ENCODE measurements around the gene DDX47. TPM values are rescaled to one million over a fixed set of nuclear protein-coding genes. Genes with fewer than 3 reads are reported as not detected.

Gene DDX47
- total and polyA plus RNA-seq, 9 of the 15 experiments (the other 6 are each of a cell fraction or from before 2014, with no cell fraction given) = 39.4 to 186 (median 64.4) TPM

DNA sequence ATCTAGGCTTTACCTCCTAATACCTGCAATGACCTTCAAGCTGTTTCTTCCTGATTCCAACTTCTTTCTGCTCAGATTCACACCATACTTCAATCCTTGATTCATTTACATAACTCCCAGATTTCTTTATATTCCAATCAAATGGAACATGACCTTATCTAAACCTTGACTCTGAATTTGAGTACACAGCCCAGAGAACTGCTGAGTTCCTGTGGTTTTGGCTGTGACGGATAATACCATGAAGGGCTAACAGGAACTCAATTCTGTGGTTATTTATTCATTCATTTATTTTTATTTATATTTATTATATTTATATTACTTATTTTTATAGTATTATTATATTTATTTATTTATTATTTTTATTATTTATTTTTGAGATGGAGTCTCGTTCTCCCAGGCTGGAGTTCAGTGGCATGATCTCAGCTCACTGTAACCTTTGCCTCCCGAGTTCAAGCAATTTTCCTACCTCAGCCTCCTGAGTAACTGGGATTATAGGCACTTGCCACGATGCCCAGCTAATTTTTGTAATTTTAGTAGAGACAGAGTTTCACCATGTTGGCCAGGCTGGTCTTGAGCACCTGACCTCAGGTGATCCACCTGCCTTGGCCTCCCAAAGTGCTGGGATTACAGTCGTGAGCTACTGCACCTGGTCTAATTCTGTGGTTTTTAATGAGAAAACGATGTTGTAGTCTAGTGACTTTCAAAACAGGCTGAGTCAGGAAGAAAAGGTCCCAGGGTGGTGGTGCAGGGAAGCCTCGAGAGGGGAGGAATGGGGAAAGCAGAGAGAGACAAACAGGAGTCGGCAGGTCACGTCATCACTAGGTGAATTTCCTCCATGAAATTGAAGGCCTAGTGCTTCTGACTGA is 16.0 kb upstream of the DDX47 start:
- Histone ChIP-seq H3K27ac (ENCODE audit: extremely low read depth, low read depth, low read length) (no peak overlapping the region), H3K9me1 (ENCODE audit: control insufficient read depth, insufficient read depth, low read length) (no peaks in the 10 kb centered on the region), H3K4me2 (ENCODE audit: insufficient read depth, low read length) (no peak overlapping the region), H4K20me1 (replicated peaks; ENCODE audit: control insufficient read depth, insufficient read depth, low read length) (no peaks in the 10 kb centered on the region), H3K27me3 (ENCODE audit: control insufficient read depth in 2 of 2, insufficient read depth in 2 of 2, low read length in 2 of 2) (no peaks in the 10 kb centered on the region), H2AFZ (ENCODE audit: low read depth, low read length) (no peak overlapping the region), H3K79me2 (ENCODE audit: control insufficient read depth, insufficient read depth, low read length) (no peaks in the 10 kb centered on the region), H3K9me3 (replicated peaks; ENCODE audit: control insufficient read depth, insufficient read depth, low read depth, low read length) (no peaks in the 10 kb centered on the region), H3K36me3 (ENCODE audit: control insufficient read depth, insufficient read depth, low read length) (no peaks in the 10 kb centered on the region), H3K4me1 (replicated peaks in 1 of 2; ENCODE audit: control insufficient read depth in 2 of 2, insufficient read depth in 2 of 2, low read length in 2 of 2) (peaks cover 3 to 17% of the 10 kb centered on the region in 2 experiments; a peak in 3 of 5 replicates), H3K9ac (ENCODE audit: insufficient read depth in 1 of 2, low read depth in 2 of 2, low read length in 2 of 2) (no peak overlapping the region; a peak in 1 of 4 replicates), H3K4me3 (no peak overlapping the region)
- FAIRE-seq (no peak), DNase-seq (ENCODE audit: extremely low read depth in 1 of 4, low spot score in 3 of 4) (no peak), ATAC-seq (no peak)
- in situ Hi-C loops (cut with MboI) = no loop called here
- no peak for TF ChIP-seq TCF7L2 (IDR thresholded peaks at IDR 0.05; ENCODE audit: low read depth, low read length)
- TF ChIP-seq C11orf30 (IDR thresholded peaks at IDR 0.05; ENCODE audit: low read depth) = peak; percentile 22; the same call in 1 of the 2 replicates
- ChIA-PET POLR2A (no interaction called here), CTCF (ENCODE audit: low intra/inter-chr PET ratio) (no interaction called here)
- BruUV-seq (replicated peaks) = no TSS peak
- 49% methylated on average over 8 of the region's 9 CpGs for WGBS (ENCODE audit: insufficient coverage, low coverage, missing lambda C conversion rate)
- intact Hi-C loops (cut with micrococcal nuclease) = no loop called here

DNA sequence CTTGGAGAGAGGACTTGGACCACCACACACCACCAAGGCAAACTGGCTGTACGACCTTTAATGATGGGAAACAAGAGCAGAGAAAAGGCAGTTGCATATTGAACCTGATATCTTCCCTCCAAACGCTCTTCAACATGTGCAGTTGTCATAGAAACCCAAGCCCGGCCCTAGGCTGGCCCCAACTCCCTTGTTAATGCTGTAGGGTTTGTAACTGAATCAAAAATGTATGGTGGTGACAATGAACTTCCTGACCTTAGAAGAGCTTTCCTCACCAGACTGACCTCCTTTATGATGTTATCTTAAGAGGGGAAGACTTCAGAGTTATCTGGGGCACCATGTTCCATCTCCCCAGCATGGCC is 15.4 kb upstream of the DDX47 start:
- Histone ChIP-seq H3K9ac (ENCODE audit: insufficient read depth in 1 of 2, low read depth in 2 of 2, low read length in 2 of 2) (no peak overlapping the region), H4K20me1 (replicated peaks; ENCODE audit: control insufficient read depth, insufficient read depth, low read length) (no peaks in the 10 kb centered on the region), H3K4me3 (no peak overlapping the region), H3K9me3 (replicated peaks; ENCODE audit: control insufficient read depth, insufficient read depth, low read depth, low read length) (no peaks in the 10 kb centered on the region), H3K4me1 (replicated peaks in 1 of 2; ENCODE audit: control insufficient read depth in 2 of 2, insufficient read depth in 2 of 2, low read length in 2 of 2) (peaks cover 3 to 14% of the 10 kb centered on the region in 2 experiments; a peak in 3 of 5 replicates), H3K9me1 (ENCODE audit: control insufficient read depth, insufficient read depth, low read length) (no peaks in the 10 kb centered on the region), H3K27ac (ENCODE audit: extremely low read depth, low read depth, low read length) (no peak overlapping the region), H3K27me3 (ENCODE audit: control insufficient read depth in 2 of 2, insufficient read depth in 2 of 2, low read length in 2 of 2) (no peaks in the 10 kb centered on the region), H3K36me3 (ENCODE audit: control insufficient read depth, insufficient read depth, low read length) (no peaks in the 10 kb centered on the region), H3K79me2 (ENCODE audit: control insufficient read depth, insufficient read depth, low read length) (no peaks in the 10 kb centered on the region), H3K4me2 (ENCODE audit: insufficient read depth, low read length) (no peak overlapping the region), H2AFZ (ENCODE audit: low read depth, low read length) (no peak overlapping the region; the same call in 1 of the 2 replicates)
- TF ChIP-seq RFX1 (IDR thresholded peaks at IDR 0.05) (peak; percentile 75), ARHGAP35 (IDR thresholded peaks at IDR 0.05; ENCODE audit: partially characterized antibody) (no peak), ZNF644 (tag; IDR thresholded peaks at IDR 0.05; ENCODE audit: low read depth) (no peak), CBFA2T3 (IDR thresholded peaks at IDR 0.05) (0 out of 2 replicates have a peak, but pooled peaks have one; percentile 7), TEAD4 (IDR thresholded peaks at IDR 0.05; ENCODE audit: low read length) (no peak), TEAD4 (CRISPR knock-in tag; IDR thresholded peaks at IDR 0.05; ENCODE audit: borderline replicate concordance) (no peak)
- TF ChIP-seq, protein P1, sequence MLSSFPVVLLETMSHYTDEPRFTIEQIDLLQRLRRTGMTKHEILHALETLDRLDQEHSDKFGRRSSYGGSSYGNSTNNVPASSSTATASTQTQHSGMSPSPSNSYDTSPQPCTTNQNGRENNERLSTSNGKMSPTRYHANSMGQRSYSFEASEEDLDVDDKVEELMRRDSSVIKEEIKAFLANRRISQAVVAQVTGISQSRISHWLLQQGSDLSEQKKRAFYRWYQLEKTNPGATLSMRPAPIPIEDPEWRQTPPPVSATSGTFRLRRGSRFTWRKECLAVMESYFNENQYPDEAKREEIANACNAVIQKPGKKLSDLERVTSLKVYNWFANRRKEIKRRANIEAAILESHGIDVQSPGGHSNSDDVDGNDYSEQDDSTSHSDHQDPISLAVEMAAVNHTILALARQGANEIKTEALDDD (IDR thresholded peaks at IDR 0.05) = peak; percentile 54; the same call in 1 of the 2 replicates
- TF ChIP-seq, protein P2, sequence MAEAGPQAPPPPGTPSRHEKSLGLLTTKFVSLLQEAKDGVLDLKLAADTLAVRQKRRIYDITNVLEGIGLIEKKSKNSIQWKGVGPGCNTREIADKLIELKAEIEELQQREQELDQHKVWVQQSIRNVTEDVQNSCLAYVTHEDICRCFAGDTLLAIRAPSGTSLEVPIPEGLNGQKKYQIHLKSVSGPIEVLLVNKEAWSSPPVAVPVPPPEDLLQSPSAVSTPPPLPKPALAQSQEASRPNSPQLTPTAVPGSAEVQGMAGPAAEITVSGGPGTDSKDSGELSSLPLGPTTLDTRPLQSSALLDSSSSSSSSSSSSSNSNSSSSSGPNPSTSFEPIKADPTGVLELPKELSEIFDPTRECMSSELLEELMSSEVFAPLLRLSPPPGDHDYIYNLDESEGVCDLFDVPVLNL (CRISPR knock-in tag; IDR thresholded peaks at IDR 0.05; ENCODE audit: low read depth) = no peak
- peak; percentile 55 for ATAC-seq
- no peak for DNase-seq (ENCODE audit: extremely low read depth in 1 of 4, low spot score in 3 of 4)
- in situ Hi-C loops (cut with MboI) = no loop called here
- CTCF ChIA-PET (ENCODE audit: low intra/inter-chr PET ratio) = no interaction called here
- peak; percentile 75 for FAIRE-seq
- 16% methylated on average over 3 of the region's 3 CpGs for WGBS (ENCODE audit: insufficient coverage, low coverage, missing lambda C conversion rate)
- POLR2A ChIA-PET = no interaction called here
- BruUV-seq (replicated peaks) = no TSS peak
- intact Hi-C loops (cut with micrococcal nuclease) = no loop called here
